Activated T-helper 2 cell treated with anti-CD3 and anti-CD28 coated beads, Interferon-gamma antibody, Interleukin-2, Interleukin-4, amounts not matched to agents 10 μg/mL and 5 μg/mL and 100 μg/mL, durations not matched to agents 14 hours and 24 hours and 36 hours (primary cell): ENCODE data around the gene MTRFR. TPM values are rescaled to one million over a fixed set of nuclear protein-coding genes. Genes with fewer than 3 reads are reported as not detected.
"Not testable (repeated sequence)": the region's sequence is repeated elsewhere in the genome, so short reads cannot be mapped to it uniquely, and the experiment has no call there.

Experiments
- DNase-seq: peaks from one replicate; pipeline ENCODE4 v3.0.0; 2021; ENCODE audit warnings: low spot score
- H3K27ac Mint-ChIP-seq: one replicate; pipeline ENCODE4 v1.8.0; 2021; ENCODE audit warnings: mixed read lengths
- H3K27me3 Mint-ChIP-seq: one replicate; pipeline ENCODE4 v1.8.0; 2021; ENCODE audit warnings: low read depth, mixed read lengths
- H3K36me3 Mint-ChIP-seq: one replicate; pipeline ENCODE4 v1.8.0; 2021; ENCODE audit warnings: low read depth, mixed read lengths
- H3K4me1 Mint-ChIP-seq: one replicate; pipeline ENCODE4 v1.8.0; 2021; ENCODE audit warnings: low read depth, mixed read lengths
- H3K4me3 Mint-ChIP-seq: one replicate; pipeline ENCODE4 v1.8.0; 2021; ENCODE audit warnings: low read depth, mild to moderate bottlenecking, moderate library complexity, mixed read lengths
- H3K9me3 Mint-ChIP-seq: one replicate; pipeline ENCODE4 v1.8.0; 2021; ENCODE audit warnings: mixed read lengths
- intact Hi-C: fragments of 100-400 bp; cut with micrococcal nuclease; formaldehyde crosslinking; loops from one replicate; pipeline ENCODE4 v1.15.1; 2023
- total RNA-seq: library from RNA; stranded (reverse); gene quantifications from 2 replicates; pipeline ENCODE4 v1.2.3, GENCODE V29; 2022

Gene MTRFR
- 28.9 and 31.1 TPM in 2 replicates for total RNA-seq

GRCh38 chr12:123232807-123233504 is at the start of gene MTRFR, which contains the start of gene MPHOSPH9:
MTRFR (plus strand) TSS chr12:123233436; CDS start chr12:123253675, 20,239 bp downstream.
MPHOSPH9 (minus strand) TSS chr12:123233141; CDS start chr12:123230364, 2,777 bp downstream.
- Mint-ChIP-seq H3K27me3 (no peaks in the 10 kb centered on the region), H3K4me3 (peak within 1 kb of the TSS; percentile 96), H3K27ac (peak within 1 kb of the TSS; percentile 91), H3K9me3 (no peaks in the 10 kb centered on the region), H3K4me1 (peaks cover 50% of the 10 kb centered on the region), H3K36me3 (peaks cover 51% of the 10 kb centered on the region)
- DNase-seq = peak; percentile 99
- intact Hi-C loops = loop anchor here (1.0 to 10.0 kb wide), 5 partner anchors 10 to 482 kb away; partner anchors contain the start of genes ATP6V0A2 and DDX55

DNA sequence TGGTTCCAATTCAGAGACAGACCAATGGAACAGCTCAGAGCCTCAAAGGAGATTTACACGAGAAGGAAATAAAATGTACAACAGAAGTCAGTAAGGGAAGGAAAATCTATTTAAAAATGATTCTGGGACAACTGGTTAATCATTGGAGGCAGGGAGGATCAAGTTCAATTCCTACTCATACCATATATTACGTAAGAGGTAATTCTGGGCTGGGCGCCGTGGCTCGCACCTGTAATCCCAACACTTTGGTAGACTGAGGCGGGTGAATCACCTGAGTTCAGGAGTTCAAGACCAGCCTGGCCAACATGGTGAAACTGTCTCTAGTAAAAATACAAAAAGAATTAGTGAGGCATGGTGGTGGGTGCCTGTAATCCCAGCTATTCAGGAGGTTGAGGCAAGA is 45.6 kb upstream of the MTRFR start:
- Mint-ChIP-seq H3K4me3 (no peak overlapping the region), H3K4me1 (no peaks in the 10 kb centered on the region), H3K27ac (no peak overlapping the region), H3K9me3 (no peaks in the 10 kb centered on the region), H3K27me3 (no peaks in the 10 kb centered on the region), H3K36me3 (peaks cover 65% of the 10 kb centered on the region)
- intact Hi-C loops = no loop called here
- no peak for DNase-seq

DNA sequence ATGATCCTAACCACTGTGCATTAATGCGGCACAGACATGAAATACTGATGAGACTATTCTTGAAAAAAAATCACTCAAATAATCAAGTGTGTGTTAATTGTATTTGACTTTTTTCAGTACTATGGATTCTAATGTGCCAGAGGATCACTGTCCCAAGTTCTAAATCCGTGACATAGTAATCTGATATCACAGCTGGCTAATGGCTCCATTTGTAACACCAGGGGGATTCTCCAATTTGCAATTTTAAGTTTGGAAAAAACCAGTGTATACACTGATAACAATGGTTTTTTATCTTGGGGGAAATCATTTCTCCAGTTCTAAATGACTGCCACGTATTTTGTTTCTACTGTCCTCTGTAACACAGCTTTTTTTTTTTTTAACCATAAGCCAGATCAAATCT is 33.3 kb upstream of the MTRFR start:
- Mint-ChIP-seq H3K9me3 (no peaks in the 10 kb centered on the region), H3K4me3 (no peak overlapping the region), H3K27ac (peak overlapping the region; percentile 51), H3K4me1 (peaks cover 15% of the 10 kb centered on the region), H3K27me3 (no peaks in the 10 kb centered on the region), H3K36me3 (peaks cover 64% of the 10 kb centered on the region)
- intact Hi-C loops = no loop called here
- DNase-seq = no peak

GRCh38 chr12:123200414-123200813 is 32.8 kb upstream of the MTRFR start:
- no peak for DNase-seq
- peaks cover 64% of the 10 kb centered on the region for H3K36me3 Mint-ChIP-seq
- H3K27me3 Mint-ChIP-seq = no peaks in the 10 kb centered on the region
- intact Hi-C loops = no loop called here
- peak overlapping the region; percentile 51 for H3K27ac Mint-ChIP-seq
- H3K4me1 Mint-ChIP-seq = peaks cover 15% of the 10 kb centered on the region
- H3K9me3 Mint-ChIP-seq = no peaks in the 10 kb centered on the region
- H3K4me3 Mint-ChIP-seq = no peak overlapping the region

DNA sequence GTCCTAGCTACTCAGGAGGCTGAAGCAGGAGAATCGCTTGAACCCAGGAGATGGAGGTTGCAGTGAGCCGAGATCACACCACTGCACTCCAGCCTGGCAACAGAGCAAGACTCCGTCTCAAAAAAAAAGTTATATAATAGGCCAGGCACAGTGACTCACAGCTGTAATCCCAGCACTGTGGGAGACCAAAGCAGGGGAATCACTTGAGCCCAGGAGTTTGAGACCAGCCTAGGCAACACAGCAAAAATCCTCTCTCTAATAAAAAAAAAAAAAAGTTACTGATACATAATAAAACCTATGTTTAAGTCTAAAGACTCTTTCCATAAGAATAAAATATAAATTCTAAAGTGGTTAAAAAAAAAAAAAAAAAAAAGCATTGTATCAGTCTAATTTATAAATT is 26.4 kb upstream of the MTRFR start:
- peaks cover 61% of the 10 kb centered on the region for H3K36me3 Mint-ChIP-seq
- H3K27ac Mint-ChIP-seq, H3K4me1 Mint-ChIP-seq, H3K9me3 Mint-ChIP-seq, H3K4me3 Mint-ChIP-seq, H3K27me3 Mint-ChIP-seq, intact Hi-C loops, DNase-seq: not testable (repeated sequence)

- not testable (repeated sequence) for H3K27me3 Mint-ChIP-seq, DNase-seq
- H3K36me3 Mint-ChIP-seq = peaks cover 57% of the 10 kb centered on the region
These were observed 25.4 kb upstream of the MTRFR start for GRCh38 chr12:123207815-123208214.

DNA sequence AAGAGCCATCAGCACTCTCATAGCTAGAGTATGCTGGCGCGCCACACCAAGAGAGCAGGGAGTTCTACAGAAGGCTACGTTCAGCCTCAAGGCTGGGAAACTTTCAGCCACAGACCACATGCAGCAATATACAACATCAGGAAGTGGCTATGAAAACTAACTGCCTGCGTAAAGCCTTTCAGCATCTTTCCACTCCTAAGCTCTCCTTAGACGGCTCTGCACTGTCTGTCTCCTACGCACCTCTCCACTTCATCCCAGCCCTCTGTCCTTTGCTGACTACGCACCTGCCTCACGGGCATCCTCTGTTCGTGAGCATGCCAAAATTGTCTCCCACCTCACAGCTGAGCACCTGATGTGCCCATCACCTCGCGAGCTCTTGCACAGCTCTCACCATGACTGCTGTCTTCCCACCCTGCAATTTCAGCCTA is 10.0 kb upstream of the MTRFR start:
- H3K4me3 Mint-ChIP-seq = peak overlapping the region; percentile 77
- no peaks in the 10 kb centered on the region for H3K27me3 Mint-ChIP-seq
- H3K4me1 Mint-ChIP-seq = peaks cover 26% of the 10 kb centered on the region
- H3K9me3 Mint-ChIP-seq = no peaks in the 10 kb centered on the region
- peaks cover 64% of the 10 kb centered on the region for H3K36me3 Mint-ChIP-seq
- intact Hi-C loops = loop anchor here (1.0 to 2.0 kb wide), 3 partner anchors 10 to 248 kb away; partner anchors contain the start of genes MPHOSPH9, MTRFR and OGFOD2
- peak; percentile 60 for DNase-seq
- peak overlapping the region; percentile 97 for H3K27ac Mint-ChIP-seq

More at GRCh38 chr12:123207815-123208214, 25.4 kb upstream of the MTRFR start:
- intact Hi-C loops, H3K9me3 Mint-ChIP-seq, H3K4me3 Mint-ChIP-seq, H3K4me1 Mint-ChIP-seq, H3K27ac Mint-ChIP-seq: not testable (repeated sequence)

GRCh38 chr12:123225443-123225842 is 7.8 kb upstream of the MTRFR start:
- Mint-ChIP-seq H3K27ac (peak overlapping the region; percentile 53), H3K4me1 (peaks cover 43% of the 10 kb centered on the region), H3K4me3 (no peak overlapping the region), H3K27me3 (no peaks in the 10 kb centered on the region), H3K9me3 (no peaks in the 10 kb centered on the region), H3K36me3 (peaks cover 68% of the 10 kb centered on the region)
- no peak for DNase-seq
- intact Hi-C loops = no loop called here

DNA sequence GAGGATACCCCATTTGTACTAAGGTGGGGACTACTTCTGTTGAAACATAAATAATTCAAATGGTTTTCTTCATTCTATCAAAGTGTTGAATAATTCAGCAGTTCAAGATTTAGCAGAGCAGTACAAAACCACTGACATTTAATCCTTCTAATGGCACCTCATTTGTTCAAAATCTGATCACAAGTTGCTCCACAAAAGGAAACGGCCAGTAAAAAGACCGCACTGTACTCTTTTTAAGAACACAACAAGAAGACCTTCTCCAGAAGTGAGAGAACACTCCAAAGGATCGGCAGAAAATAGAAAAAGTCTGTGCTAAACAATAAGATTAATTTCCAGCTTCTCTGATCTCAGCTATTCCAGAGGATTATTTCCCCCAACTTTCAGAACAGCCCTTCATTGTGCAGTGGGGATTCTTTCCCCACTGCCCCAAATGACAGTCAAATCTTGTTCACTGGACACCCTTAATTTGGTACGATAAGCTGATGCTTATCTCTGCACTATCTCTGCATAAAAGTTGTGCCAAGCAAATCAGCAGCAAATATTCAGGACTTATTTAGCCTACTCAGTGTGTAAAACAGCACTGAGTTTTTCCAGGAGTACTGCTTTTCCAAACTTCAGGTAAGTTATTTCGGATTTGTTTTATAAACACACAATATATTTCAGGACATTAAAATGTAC is 5.5 kb upstream of the MTRFR start:
- Mint-ChIP-seq H3K4me3 (peak overlapping the region; percentile 10), H3K4me1 (peaks cover 49% of the 10 kb centered on the region), H3K27me3 (no peaks in the 10 kb centered on the region), H3K27ac (peak overlapping the region; percentile 4), H3K36me3 (peaks cover 55% of the 10 kb centered on the region), H3K9me3 (no peaks in the 10 kb centered on the region)
- intact Hi-C loops = no loop called here
- DNase-seq = no peak

- H3K36me3 Mint-ChIP-seq = peaks cover 57% of the 10 kb centered on the region
- intact Hi-C loops = no loop called here
- H3K27ac Mint-ChIP-seq = peak overlapping the region; percentile 87
- H3K9me3 Mint-ChIP-seq = no peaks in the 10 kb centered on the region
- H3K4me1 Mint-ChIP-seq = peaks cover 43% of the 10 kb centered on the region
- peak overlapping the region; percentile 83 for H3K4me3 Mint-ChIP-seq
- no peaks in the 10 kb centered on the region for H3K27me3 Mint-ChIP-seq
- no peak for DNase-seq
These were observed 4.2 kb upstream of the MTRFR start for GRCh38 chr12:123229051-123229450.

GRCh38 chr12:123231931-123232330 is 1.3 kb upstream of the MTRFR start:
- Mint-ChIP-seq H3K9me3 (no peaks in the 10 kb centered on the region), H3K4me1 (peaks cover 48% of the 10 kb centered on the region), H3K27me3 (no peaks in the 10 kb centered on the region), H3K36me3 (peaks cover 52% of the 10 kb centered on the region), H3K27ac (peak overlapping the region; percentile 91), H3K4me3 (peak overlapping the region; percentile 96)
- no peak for DNase-seq
- intact Hi-C loops = loop anchor here (5.0 to 10.0 kb wide), 2 partner anchors 370 to 483 kb away; partner anchors contain the start of genes ATP6V0A2 and DDX55

DNA sequence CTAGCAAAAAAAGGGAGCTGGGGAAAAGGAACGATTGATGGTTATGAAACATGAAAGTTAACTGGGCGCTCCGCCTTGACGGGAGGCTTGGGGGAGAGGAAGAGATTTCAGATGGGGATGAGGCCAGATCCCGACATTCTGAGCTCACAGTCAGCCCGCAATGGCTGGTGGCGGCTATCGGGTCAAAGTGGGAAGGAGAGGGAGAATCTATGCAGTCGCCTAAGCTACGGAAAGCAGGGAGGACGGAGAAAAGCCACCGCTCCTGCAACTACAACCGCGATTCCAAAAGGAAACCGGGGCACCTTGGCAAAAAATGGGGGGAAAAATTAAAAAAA is 797 bp upstream of the MTRFR start:
- DNase-seq = no peak
- Mint-ChIP-seq H3K27ac (peak overlapping the region; percentile 91), H3K4me3 (peak overlapping the region; percentile 96), H3K27me3 (no peaks in the 10 kb centered on the region), H3K9me3 (no peaks in the 10 kb centered on the region), H3K4me1 (peaks cover 50% of the 10 kb centered on the region), H3K36me3 (peaks cover 52% of the 10 kb centered on the region)
- intact Hi-C loops = loop anchor here (5.0 to 10.0 kb wide), 2 partner anchors 370 to 482 kb away; partner anchors contain the start of genes ATP6V0A2 and DDX55
